Memory B cell (primary cell): Measurements from ENCODE around the gene NEMP2.
A peak's percentile ranks its signal among the peaks of the same experiment; 100 is the strongest.

Experiments used
- ATAC-seq: fragments of 150-1000 bp; cut with Tn5 transposase; 2 replicates; pipeline ENCODE4 v1.10.0; 2021; ENCODE audit warnings: low read depth, mild to moderate bottlenecking, moderate library complexity
- DNase-seq, 2 donors: peaks; one replicate each; pipeline ENCODE4 v3.0.0; 2022; ENCODE audit warnings: low spot score in 2 of 2
- H3K27ac Mint-ChIP-seq: one replicate; pipeline ENCODE4 v1.8.0; 2022; ENCODE audit warnings: mild to moderate bottlenecking, moderate library complexity, mixed read lengths
- H3K27me3 Mint-ChIP-seq: one replicate; pipeline ENCODE4 v1.8.0; 2022; ENCODE audit warnings: mixed read lengths
- H3K36me3 Mint-ChIP-seq: one replicate; pipeline ENCODE4 v1.8.0; 2022; ENCODE audit warnings: mild to moderate bottlenecking, mixed read lengths
- H3K4me1 Mint-ChIP-seq: one replicate; pipeline ENCODE4 v1.8.0; 2022; ENCODE audit warnings: mixed read lengths
- H3K4me3 Mint-ChIP-seq: one replicate; pipeline ENCODE4 v1.8.0; 2022; ENCODE audit warnings: mild to moderate bottlenecking, moderate library complexity, mixed read lengths
- H3K9me3 Mint-ChIP-seq: one replicate; pipeline ENCODE4 v1.8.0; 2022; ENCODE audit warnings: mixed read lengths

The NEMP2 gene

GRCh38 chr2:190534310-190535120 lies at the start of gene NEMP2:
NEMP2 (minus strand) TSS chr2:190534722; CDS start chr2:190534655, 67 bp downstream.
- ATAC-seq = peak; percentile 79
- DNase-seq = peak; percentile 84 to 87
- Mint-ChIP-seq H3K4me3 (peak within 1 kb of the TSS; percentile 96), H3K36me3 (peaks cover 2% of the 10 kb centered on the region), H3K4me1 (peaks cover 24% of the 10 kb centered on the region), H3K27me3 (no peaks in the 10 kb centered on the region), H3K9me3 (peaks cover 8% of the 10 kb centered on the region), H3K27ac (peak within 1 kb of the TSS; percentile 99)

- Mint-ChIP-seq H3K36me3 (no peaks in the 10 kb centered on the region), H3K4me1 (peaks cover 14% of the 10 kb centered on the region), H3K9me3 (no peaks in the 10 kb centered on the region), H3K27me3 (no peaks in the 10 kb centered on the region), H3K4me3 (no peak overlapping the region), H3K27ac (peak overlapping the region; percentile 85)
- ATAC-seq (peak; percentile 17), DNase-seq (no peak)
Observed at GRCh38 chr2:190583507-190584337, 49.2 kb upstream of the NEMP2 start.

- no peaks in the 10 kb centered on the region for H3K36me3 Mint-ChIP-seq
- no peaks in the 10 kb centered on the region for H3K9me3 Mint-ChIP-seq
- H3K4me3 Mint-ChIP-seq = no peak overlapping the region
- H3K27me3 Mint-ChIP-seq = no peaks in the 10 kb centered on the region
- no peak for DNase-seq
- ATAC-seq = peak; percentile 48
- H3K27ac Mint-ChIP-seq = peak overlapping the region; percentile 85
- H3K4me1 Mint-ChIP-seq = peaks cover 17% of the 10 kb centered on the region
Observed at GRCh38 chr2:190582736-190583506, 48.4 kb upstream of the NEMP2 start.

GRCh38 chr2:190582019-190582418 lies 47.5 kb upstream of the NEMP2 start:
- DNase-seq (no peak), ATAC-seq (no peak)
- no peaks in the 10 kb centered on the region for H3K9me3 Mint-ChIP-seq
- H3K4me1 Mint-ChIP-seq = peaks cover 17% of the 10 kb centered on the region
- no peaks in the 10 kb centered on the region for H3K27me3 Mint-ChIP-seq
- no peak overlapping the region for H3K27ac Mint-ChIP-seq
- no peak overlapping the region for H3K4me3 Mint-ChIP-seq
- H3K36me3 Mint-ChIP-seq = no peaks in the 10 kb centered on the region

GRCh38 chr2:190579915-190580846 lies 45.7 kb upstream of the NEMP2 start:
- DNase-seq = no peak
- ATAC-seq = no peak
- H3K9me3 Mint-ChIP-seq = no peaks in the 10 kb centered on the region
- H3K27ac Mint-ChIP-seq = no peak overlapping the region
- H3K4me3 Mint-ChIP-seq = no peak overlapping the region
- no peaks in the 10 kb centered on the region for H3K36me3 Mint-ChIP-seq
- H3K27me3 Mint-ChIP-seq = no peaks in the 10 kb centered on the region
- H3K4me1 Mint-ChIP-seq = peaks cover 17% of the 10 kb centered on the region

- no peak overlapping the region for H3K4me3 Mint-ChIP-seq
- no peak for ATAC-seq
- no peaks in the 10 kb centered on the region for H3K9me3 Mint-ChIP-seq
- H3K36me3 Mint-ChIP-seq = no peaks in the 10 kb centered on the region
- H3K27me3 Mint-ChIP-seq = no peaks in the 10 kb centered on the region
- DNase-seq = no peak
- peaks cover 17% of the 10 kb centered on the region for H3K4me1 Mint-ChIP-seq
- no peak overlapping the region for H3K27ac Mint-ChIP-seq
Observed at GRCh38 chr2:190579058-190579410, 44.5 kb upstream of the NEMP2 start.

- DNase-seq (no peak), ATAC-seq (peak; percentile 35)
- H3K36me3 Mint-ChIP-seq = no peaks in the 10 kb centered on the region
- H3K27me3 Mint-ChIP-seq = no peaks in the 10 kb centered on the region
- H3K27ac Mint-ChIP-seq = no peak overlapping the region
- H3K4me3 Mint-ChIP-seq = no peak overlapping the region
- no peaks in the 10 kb centered on the region for H3K9me3 Mint-ChIP-seq
- peaks cover 11% of the 10 kb centered on the region for H3K4me1 Mint-ChIP-seq
Observed at GRCh38 chr2:190578158-190579057, 43.9 kb upstream of the NEMP2 start.

- H3K27me3 Mint-ChIP-seq = no peaks in the 10 kb centered on the region
- H3K4me1 Mint-ChIP-seq = peaks cover 5% of the 10 kb centered on the region
- no peak overlapping the region for H3K4me3 Mint-ChIP-seq
- no peak overlapping the region for H3K27ac Mint-ChIP-seq
- no peaks in the 10 kb centered on the region for H3K36me3 Mint-ChIP-seq
- ATAC-seq = no peak
- H3K9me3 Mint-ChIP-seq = no peaks in the 10 kb centered on the region
- DNase-seq = no peak
Observed at GRCh38 chr2:190576573-190576972, 42.1 kb upstream of the NEMP2 start.

GRCh38 chr2:190575263-190575662 lies 40.7 kb upstream of the NEMP2 start:
- Mint-ChIP-seq H3K27me3 (no peaks in the 10 kb centered on the region), H3K4me3 (no peak overlapping the region), H3K36me3 (no peaks in the 10 kb centered on the region), H3K27ac (no peak overlapping the region), H3K4me1 (peaks cover 5% of the 10 kb centered on the region), H3K9me3 (no peaks in the 10 kb centered on the region)
- DNase-seq (no peak), ATAC-seq (no peak)

GRCh38 chr2:190574169-190574568 lies 39.6 kb upstream of the NEMP2 start:
- peaks cover 3% of the 10 kb centered on the region for H3K4me1 Mint-ChIP-seq
- ATAC-seq (no peak), DNase-seq (no peak)
- no peaks in the 10 kb centered on the region for H3K9me3 Mint-ChIP-seq
- no peak overlapping the region for H3K27ac Mint-ChIP-seq
- no peak overlapping the region for H3K4me3 Mint-ChIP-seq
- no peaks in the 10 kb centered on the region for H3K36me3 Mint-ChIP-seq
- H3K27me3 Mint-ChIP-seq = no peaks in the 10 kb centered on the region

GRCh38 chr2:190572246-190572645 lies 37.7 kb upstream of the NEMP2 start:
- H3K4me3 Mint-ChIP-seq = no peak overlapping the region
- ATAC-seq (no peak), DNase-seq (no peak)
- no peaks in the 10 kb centered on the region for H3K27me3 Mint-ChIP-seq
- peaks cover 6% of the 10 kb centered on the region for H3K9me3 Mint-ChIP-seq
- no peaks in the 10 kb centered on the region for H3K4me1 Mint-ChIP-seq
- no peak overlapping the region for H3K27ac Mint-ChIP-seq
- peaks cover 5% of the 10 kb centered on the region for H3K36me3 Mint-ChIP-seq

- H3K4me3 Mint-ChIP-seq = no peak overlapping the region
- no peak for DNase-seq
- H3K27me3 Mint-ChIP-seq = no peaks in the 10 kb centered on the region
- no peak for ATAC-seq
- peaks cover 8% of the 10 kb centered on the region for H3K36me3 Mint-ChIP-seq
- peaks cover 11% of the 10 kb centered on the region for H3K9me3 Mint-ChIP-seq
- no peaks in the 10 kb centered on the region for H3K4me1 Mint-ChIP-seq
- no peak overlapping the region for H3K27ac Mint-ChIP-seq
Observed at GRCh38 chr2:190571686-190572085, 37.2 kb upstream of the NEMP2 start.
